Heart right ventricle (tissue), 16 donors: ENCODE measurements around the gene APOBEC3A. TPM values are rescaled to one million over a fixed set of nuclear protein-coding genes. Genes with fewer than 3 reads are reported as not detected.
"Not testable (repeated sequence)": the region's sequence is repeated elsewhere in the genome, so short reads cannot be mapped to it uniquely, and the experiment has no call there.

Source experiments
- ATAC-seq, 8 donors: fragments of 200-7000 bp; cut with Tn5 transposase; one replicate each; pipeline ENCODE4 v1.9.1; 2020; ENCODE audit warnings: mild to moderate bottlenecking in 8 of 8, moderate library complexity in 8 of 8, moderate number of reproducible peaks in 1 of 8
- DNase-seq, 2 donors: peaks; one replicate each; pipeline ENCODE4 v3.0.0-alpha.2; 2020
- H3K27ac ChIP-seq, 10 donors: fragments of 200-600 bp; sonication (generic) in 2 of 10; one replicate each; pipeline versions ENCODE4 v1.5.0 to v1.8.0; 2020 to 2022; ENCODE audit warnings: mild to moderate bottlenecking in 3 of 10
- H3K27me3 ChIP-seq, 7 donors: fragments of 200-600 bp; one replicate each; pipeline ENCODE4 v1.8.0; 2021 to 2022; ENCODE audit warnings: mild to moderate bottlenecking in 2 of 7
- H3K36me3 ChIP-seq, 9 donors: fragments of 200-600 bp; sonication (generic) in 1 of 9; one replicate each; pipeline versions ENCODE4 v1.5.0 to v1.8.0; 2020 to 2022; ENCODE audit warnings: mild to moderate bottlenecking in 2 of 9
- H3K4me1 ChIP-seq, 9 donors: fragments of 200-600 bp; sonication (generic) in 1 of 9; one replicate each; pipeline versions ENCODE4 v1.5.0 to v1.8.0; 2020 to 2022; ENCODE audit warnings: mild to moderate bottlenecking in 4 of 9
- H3K4me3 ChIP-seq, 10 donors: fragments of 200-600 bp; sonication (generic) in 2 of 10; one replicate each; pipeline versions ENCODE4 v1.5.0 to v1.8.0; 2020 to 2022; ENCODE audit warnings: mild to moderate bottlenecking in 7 of 10, moderate library complexity in 2 of 10
- H3K9me3 ChIP-seq, 11 donors: fragments of 200-600 bp in 10 of 11; sonication (generic) in 2 of 11; one replicate each; pipeline versions ENCODE4 v1.5.0 to v1.8.0; 2013 to 2022; ENCODE audit warnings: mild to moderate bottlenecking in 2 of 11, control low read depth in 1 of 11, moderate library complexity in 1 of 11
- WGBS, 2 donors: extraction: QIAGEN DNeasy Blood & Tissue Kit; methylation state at CpG; one replicate each; pipeline ENCODE4 v1.1.7; 2013; ENCODE audit warnings: inconsistent platforms in 1 of 2; 5-methylcytosine and 5-hydroxymethylcytosine counted together
- intact Hi-C, 10 donors: fragments of 100-400 bp; cut with DNase I; formaldehyde crosslinking; loops; one replicate each; pipeline versions ENCODE4 v1.11.1 to v1.14.2; 2022
- polyA plus RNA-seq, 2 donors: library from polyadenylated mRNA; stranded (reverse); fragments of 200-250 nt; gene quantifications; one replicate each; pipeline ENCODE4 v1.2.3, GENCODE V29; 2013
- total RNA-seq, 10 donors: library from RNA; stranded (reverse); fragmentation: NEBNext Ultra II Directional in 3 of 10; extraction: Animal tissue kit (Norgen Biotek cat#: 25700) in 3 of 10; gene quantifications; one replicate each; pipeline versions ENCODE4 v1.2.1 to v1.2.4, GENCODE V29; 2021 to 2023
- TF ChIP-seq, protein P1 (sequence below), 9 donors: fragments of 200-600 bp; sonication (generic) in 2 of 9; IDR thresholded peaks; one replicate each; pipeline versions ENCODE4 v1.5.0 to v1.8.0; 2021 to 2022; ENCODE audit warnings: antibody characterized with exemption in 9 of 9, mild to moderate bottlenecking in 5 of 9, moderate library complexity in 1 of 9
- donor health status: Arrhythmogenic right ventricular cardiomyopathy.
- donor health status: ischemic (EF 13 %, LVEDD 7.1; RV severe dilation, severe dysfunction).
- donor health status: healthy with polysubstance abuse.
- donor health status: DM: no; HTN: yes; CAD: no.
- donor health status: DM: no; HTN: no; CAD: no.
- donor health status: ischemic (EF 25% LVEDD 6.9; RV normal size, moderate dysfunction).
- donor health status: ischemic (EF 25% LVEDD 5.7; RV mildly dilated, moderate dysfunction).
- donor health status: healthy.
- donor health status: DM: yes; HTN: yes; CAD: no.
- donor health status: Ischemic cardiomyopathy.
- donor health status: ischemic (EF 35%, LVEDD 5.7; RV mildly dilated, moderate dysfunction).
- donor health status: nonischemic (EF 11% LVEDD 7.7; RV severe dilation, severe dysfunction).
- donor health status: DM: yes; HTN: yes; CAD: no.
- donor health status: PGD.
- donor health status: ischemic (EF 29% LVEDD 5.4; RV normal size, mild dysfunction).
- donor health status: nonischemic (EF 23%, LVEDD 6.1; RV moderate dilation, normal function).

The APOBEC3A gene
- total and polyA plus RNA-seq, 12 donors: 0.20 to 5.6 (median 0.93) TPM; not detected in 2

GRCh38 chr22:38956551-38956950, 858 bp upstream of the APOBEC3A start:
- intact Hi-C loops: loop anchor here in 1 of 10 donors (5.0 kb wide), 1 partner anchor 41 kb away; no protein-coding TSS in a partner anchor

DNA sequence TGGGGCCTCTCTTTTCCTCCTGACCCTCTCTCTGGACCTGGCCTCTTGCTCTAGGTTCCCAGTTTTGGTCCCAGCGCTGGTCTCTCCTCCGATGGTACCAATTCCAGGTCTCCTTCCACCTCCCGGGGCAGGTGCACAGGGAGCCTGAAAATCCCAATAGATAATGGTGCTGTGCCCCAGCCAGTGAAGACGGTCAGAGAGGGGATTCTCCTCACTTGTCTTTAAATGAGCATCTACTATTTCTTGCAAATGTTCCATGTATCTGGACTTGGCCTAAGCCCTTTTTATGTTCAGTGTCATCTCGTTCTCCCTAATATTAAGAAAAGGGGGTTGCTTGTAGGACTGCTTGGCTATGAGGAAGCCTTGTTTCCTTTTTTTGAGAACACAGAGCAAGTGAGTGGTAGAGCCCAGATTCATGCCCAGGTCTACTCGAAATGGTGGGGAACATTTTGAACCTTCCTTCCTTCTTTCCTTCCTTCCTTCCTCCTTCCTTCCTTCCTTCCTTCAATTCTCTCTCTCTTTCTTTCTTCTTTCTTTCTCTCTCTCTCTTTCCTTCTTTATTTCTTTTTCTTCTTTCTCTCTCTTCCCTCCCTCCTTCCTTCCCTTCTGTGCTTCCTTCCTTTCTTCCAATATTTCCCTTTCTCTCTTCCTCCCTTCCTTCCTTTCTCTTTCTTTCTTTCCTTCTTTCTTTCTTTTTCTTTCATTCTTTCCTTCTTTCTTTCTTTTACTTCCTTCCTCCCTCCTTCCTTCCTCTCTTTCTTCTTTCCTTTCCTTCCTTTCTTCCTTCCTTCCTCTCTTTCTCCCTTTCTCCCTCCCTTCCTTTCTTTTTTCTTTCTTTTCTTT, 620 bp downstream of the APOBEC3A start:
- ATAC-seq (no peak), DNase-seq (no peak)
- Histone ChIP-seq H3K27ac (peak overlapping the region in 1 of 10 donors; percentile 75), H3K27me3 (no peaks in the 10 kb centered on the region), H3K4me1 (peaks cover 0 to 34% (median 0%) of the 10 kb centered on the region in 9 donors), H3K9me3 (no peaks in the 10 kb centered on the region), H3K4me3 (no peak overlapping the region), H3K36me3 (no peaks in the 10 kb centered on the region)
- 88 to 89% methylated on average over 6 of the region's 6 CpGs for WGBS, 2 donors
- TF ChIP-seq, protein P1, sequence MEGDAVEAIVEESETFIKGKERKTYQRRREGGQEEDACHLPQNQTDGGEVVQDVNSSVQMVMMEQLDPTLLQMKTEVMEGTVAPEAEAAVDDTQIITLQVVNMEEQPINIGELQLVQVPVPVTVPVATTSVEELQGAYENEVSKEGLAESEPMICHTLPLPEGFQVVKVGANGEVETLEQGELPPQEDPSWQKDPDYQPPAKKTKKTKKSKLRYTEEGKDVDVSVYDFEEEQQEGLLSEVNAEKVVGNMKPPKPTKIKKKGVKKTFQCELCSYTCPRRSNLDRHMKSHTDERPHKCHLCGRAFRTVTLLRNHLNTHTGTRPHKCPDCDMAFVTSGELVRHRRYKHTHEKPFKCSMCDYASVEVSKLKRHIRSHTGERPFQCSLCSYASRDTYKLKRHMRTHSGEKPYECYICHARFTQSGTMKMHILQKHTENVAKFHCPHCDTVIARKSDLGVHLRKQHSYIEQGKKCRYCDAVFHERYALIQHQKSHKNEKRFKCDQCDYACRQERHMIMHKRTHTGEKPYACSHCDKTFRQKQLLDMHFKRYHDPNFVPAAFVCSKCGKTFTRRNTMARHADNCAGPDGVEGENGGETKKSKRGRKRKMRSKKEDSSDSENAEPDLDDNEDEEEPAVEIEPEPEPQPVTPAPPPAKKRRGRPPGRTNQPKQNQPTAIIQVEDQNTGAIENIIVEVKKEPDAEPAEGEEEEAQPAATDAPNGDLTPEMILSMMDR (IDR thresholded peaks at IDR 0.05): no peak
- intact Hi-C loops: loop anchor here in 2 of 10 donors (2.0 to 5.0 kb wide), 2 partner anchors 37 to 39 kb away; no protein-coding TSS in a partner anchor

More at GRCh38 chr22:38956551-38956950, 858 bp upstream of the APOBEC3A start:
- Histone ChIP-seq H3K27me3 (no peaks in the 10 kb centered on the region), H3K9me3 (no peaks in the 10 kb centered on the region), H3K4me1 (peaks cover 0 to 49% (median 0%) of the 10 kb centered on the region in 9 donors), H3K27ac (peak overlapping the region in 1 of 10 donors; percentile 75), H3K4me3 (no peak overlapping the region), H3K36me3 (no peaks in the 10 kb centered on the region)
- no peak for DNase-seq
- ATAC-seq: no peak
- TF ChIP-seq, protein P1 (IDR thresholded peaks at IDR 0.05): no peak
- 86 to 89% methylated on average over 5 of the region's 5 CpGs for WGBS, 2 donors

- not testable (repeated sequence) for H3K27me3 ChIP-seq, H3K4me3 ChIP-seq, DNase-seq, H3K36me3 ChIP-seq, H3K9me3 ChIP-seq, ATAC-seq
- peaks cover 0 to 30% (median 0%) of the 10 kb centered on the region in 9 donors for H3K4me1 ChIP-seq
- H3K27ac ChIP-seq: peak overlapping the region in 1 of 10 donors; percentile 75
- intact Hi-C loops: loop anchor here in 2 of 10 donors (2.0 to 5.0 kb wide), 2 partner anchors 36 to 39 kb away; no protein-coding TSS in a partner anchor
These were observed 1.2 kb downstream of the APOBEC3A start for GRCh38 chr22:38958651-38958943.

- TF ChIP-seq, protein P1 (IDR thresholded peaks at IDR 0.05): no peak
- Histone ChIP-seq H3K27me3 (no peaks in the 10 kb centered on the region), H3K9me3 (no peaks in the 10 kb centered on the region), H3K27ac (no peak overlapping the region), H3K4me3 (no peak overlapping the region), H3K36me3 (no peaks in the 10 kb centered on the region), H3K4me1 (peaks cover 0 to 22% (median 0%) of the 10 kb centered on the region in 9 donors)
- 85 to 86% methylated on average over 8 of the region's 8 CpGs for WGBS, 2 donors
- intact Hi-C loops: loop anchor here in 2 of 10 donors (2.0 to 5.0 kb wide), 2 partner anchors 35 to 38 kb away; no protein-coding TSS in a partner anchor
- ATAC-seq (no peak), DNase-seq (no peak)
These were observed 2.2 kb downstream of the APOBEC3A start for GRCh38 chr22:38959590-38959989.

DNA sequence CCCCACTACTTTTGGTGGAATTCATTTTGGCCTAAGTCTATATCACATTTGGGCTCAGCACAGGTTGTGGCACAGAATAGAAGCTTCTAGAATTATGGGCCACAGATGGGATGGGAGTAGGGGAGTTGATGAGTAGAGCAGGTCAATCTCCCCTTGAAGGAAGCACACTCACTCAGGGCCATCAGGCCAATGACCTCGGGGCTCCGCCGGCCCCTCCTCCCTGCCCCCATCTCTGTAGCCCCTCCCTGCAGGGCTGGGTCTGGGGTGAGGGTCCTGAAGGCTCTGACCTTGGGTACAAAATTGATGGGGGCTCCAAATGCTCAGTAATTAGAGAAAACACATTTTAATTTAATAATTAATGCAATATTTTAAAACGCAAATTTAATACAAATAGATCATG, 3.3 kb downstream of the APOBEC3A start:
- H3K27ac ChIP-seq, intact Hi-C loops, H3K27me3 ChIP-seq, H3K9me3 ChIP-seq, DNase-seq, H3K4me3 ChIP-seq, ATAC-seq, H3K36me3 ChIP-seq: not testable (repeated sequence)
- peaks cover 0 to 13% (median 0%) of the 10 kb centered on the region in 9 donors for H3K4me1 ChIP-seq
- 82 to 90% methylated on average over 4 of the region's 4 CpGs for WGBS, 2 donors

GRCh38 chr22:38963291-38963738, 5.9 kb downstream of the APOBEC3A start:
- ATAC-seq: peak in 7 of 8 donors; percentile 23 to 66 (median 49)
- H3K4me3 ChIP-seq, DNase-seq, H3K9me3 ChIP-seq, intact Hi-C loops, H3K36me3 ChIP-seq, H3K27ac ChIP-seq: not testable (repeated sequence)
- H3K27me3 ChIP-seq: peaks cover 0 to 13% (median 0%) of the 10 kb centered on the region in 7 donors
- 25 to 41% methylated on average over 8 to 11 of the region's 11 CpGs for WGBS, 2 donors
- peaks cover 0 to 21% (median 0%) of the 10 kb centered on the region in 9 donors for H3K4me1 ChIP-seq
